NCI-H146 (cell line): ENCODE results near the gene EMCN.
"Not testable (repeated sequence)": the region's sequence is repeated elsewhere in the genome, so short reads cannot be mapped to it uniquely, and the experiment has no call there.

Experiments
- DNase-seq: peaks from one replicate; lab custom pipeline; 2025; lab: John Stamatoyannopoulos, UW

The EMCN gene

GRCh38 chr4:100379583-100380105 lies 138.2 kb downstream of the EMCN start:
- no peak for DNase-seq

GRCh38 chr4:100372432-100372831 lies 145.4 kb downstream of the EMCN start:
- no peak for DNase-seq

GRCh38 chr4:100369871-100370270 lies 148.0 kb downstream of the EMCN start:
- no peak for DNase-seq

GRCh38 chr4:100367451-100367850 lies 150.4 kb downstream of the EMCN start:
- no peak for DNase-seq

GRCh38 chr4:100366213-100366612 lies 151.6 kb downstream of the EMCN start:
- DNase-seq, result no peak

GRCh38 chr4:100362366-100362765 lies 155.5 kb downstream of the EMCN start:
- DNase-seq, result no peak

GRCh38 chr4:100361336-100361735 lies 156.5 kb downstream of the EMCN start:
- DNase-seq, result no peak

GRCh38 chr4:100360211-100360610 lies 157.6 kb downstream of the EMCN start:
- DNase-seq, result no peak

- DNase-seq, result no peak
Measured at GRCh38 chr4:100359441-100359840, 158.4 kb downstream of the EMCN start.

GRCh38 chr4:100357542-100357941 lies 160.3 kb downstream of the EMCN start:
- DNase-seq, result no peak

- DNase-seq, result no peak
Measured at GRCh38 chr4:100356172-100356571, 161.7 kb downstream of the EMCN start.

GRCh38 chr4:100352352-100352751 lies 165.5 kb downstream of the EMCN start:
- DNase-seq, result not testable (repeated sequence)

GRCh38 chr4:100348473-100348872 lies 169.3 kb downstream of the EMCN start:
- DNase-seq, result no peak

- no peak for DNase-seq
Measured at GRCh38 chr4:100347241-100347640, 170.6 kb downstream of the EMCN start.

- no peak for DNase-seq
Measured at GRCh38 chr4:100345585-100345984, 172.2 kb downstream of the EMCN start.
